NT2/D1 (cell line): ENCODE measurements around the gene ABTB2.

Experiments used
- SUZ12 ChIP-seq: IDR thresholded peaks from 2 replicates; pipeline ENCODE4 v1.6.1; 2011; ENCODE audit not compliant: insufficient read length, insufficient read depth; ENCODE audit errors: extremely low read depth
- YY1 ChIP-seq: IDR thresholded peaks from 2 replicates; pipeline ENCODE4 v1.6.1; 2011; ENCODE audit not compliant: insufficient read length, insufficient read depth
- ZNF274 ChIP-seq: IDR thresholded peaks from 2 replicates; pipeline ENCODE4 v1.6.1; 2011; ENCODE audit warnings: mild to moderate bottlenecking, low read depth, low read length

GRCh38 chr11:34189191-34189590 is 168.6 kb downstream of the ABTB2 start:
- TF ChIP-seq SUZ12 = no peak
- no peak for TF ChIP-seq YY1
- TF ChIP-seq ZNF274 = no peak
